ENCODE data around the gene IGFBP7.

Gene IGFBP7

DNA sequence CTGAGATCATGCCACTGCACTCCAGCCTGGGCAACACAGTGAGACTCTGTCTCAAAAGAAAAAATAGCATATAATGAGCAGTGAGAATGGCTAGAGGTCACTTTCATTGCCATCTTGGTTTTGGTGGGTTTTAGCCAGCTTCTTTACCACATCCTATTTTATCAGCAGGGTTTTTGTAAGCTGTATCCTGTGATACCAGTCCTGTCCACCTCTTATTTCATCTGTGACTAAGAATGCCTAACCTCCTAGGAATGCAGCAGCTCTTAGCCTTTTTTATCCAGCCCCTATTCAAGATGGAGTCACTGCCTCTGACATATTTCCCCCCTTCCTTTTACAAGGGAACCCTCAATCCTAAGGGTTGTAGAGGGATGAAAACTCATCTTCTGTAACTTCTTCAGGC is 26.1 kb upstream of the IGFBP7 start:
- in situ Hi-C loops (cut with HindIII; ENCODE audit: low pct_ligation_motif_present, low pct_unique_long_range_greater_than_20kb, low sequenced_read_pairs): no loop called here
- peak; percentile 15 for DNase-seq

- no peak for DNase-seq
- in situ Hi-C loops (cut with HindIII; ENCODE audit: low pct_ligation_motif_present, low pct_unique_long_range_greater_than_20kb, low sequenced_read_pairs): no loop called here
These were observed 22.6 kb upstream of the IGFBP7 start for GRCh38 chr4:57132743-57133137.

GRCh38 chr4:57131849-57132742 is 21.9 kb upstream of the IGFBP7 start:
- no peak for DNase-seq
- in situ Hi-C loops (cut with HindIII; ENCODE audit: low pct_ligation_motif_present, low pct_unique_long_range_greater_than_20kb, low sequenced_read_pairs): no loop called here

DNA sequence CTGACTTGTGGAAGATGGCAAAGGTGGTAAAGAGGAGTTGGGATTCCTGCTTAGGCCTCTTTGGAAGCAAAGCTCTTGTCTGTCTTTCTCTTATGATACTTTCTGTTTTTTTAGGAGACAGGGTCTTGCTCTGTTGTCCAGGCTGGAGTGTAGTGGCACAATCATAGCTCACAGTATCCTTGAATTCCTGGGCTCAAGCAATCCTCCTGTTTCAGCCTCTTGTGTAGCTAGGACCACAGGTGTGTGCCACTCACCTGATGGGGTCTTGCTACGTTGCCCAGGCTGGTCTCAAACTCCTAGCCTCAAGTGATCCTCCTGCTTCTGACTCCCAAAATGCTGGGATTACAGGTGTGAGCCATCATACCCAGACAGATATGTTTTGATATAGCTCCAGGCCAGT is 19.3 kb upstream of the IGFBP7 start:
- in situ Hi-C loops (cut with HindIII; ENCODE audit: low pct_ligation_motif_present, low pct_unique_long_range_greater_than_20kb, low sequenced_read_pairs): no loop called here
- DNase-seq: no peak

GRCh38 chr4:57127361-57127760 is 17.2 kb upstream of the IGFBP7 start:
- in situ Hi-C loops (cut with HindIII; ENCODE audit: low pct_ligation_motif_present, low pct_unique_long_range_greater_than_20kb, low sequenced_read_pairs): no loop called here
- DNase-seq: no peak

GRCh38 chr4:57125996-57126395 is 15.8 kb upstream of the IGFBP7 start:
- in situ Hi-C loops (cut with HindIII; ENCODE audit: low pct_ligation_motif_present, low pct_unique_long_range_greater_than_20kb, low sequenced_read_pairs): no loop called here
- no peak for DNase-seq

GRCh38 chr4:57124145-57124544 is 14.0 kb upstream of the IGFBP7 start:
- no peak for DNase-seq
- in situ Hi-C loops (cut with HindIII; ENCODE audit: low pct_ligation_motif_present, low pct_unique_long_range_greater_than_20kb, low sequenced_read_pairs): no loop called here

- in situ Hi-C loops (cut with HindIII; ENCODE audit: low pct_ligation_motif_present, low pct_unique_long_range_greater_than_20kb, low sequenced_read_pairs): no loop called here
- no peak for DNase-seq
These were observed 12.8 kb upstream of the IGFBP7 start for GRCh38 chr4:57122959-57123358.

GRCh38 chr4:57119054-57119651 is 9.0 kb upstream of the IGFBP7 start:
- DNase-seq: no peak
- in situ Hi-C loops (cut with HindIII; ENCODE audit: low pct_ligation_motif_present, low pct_unique_long_range_greater_than_20kb, low sequenced_read_pairs): no loop called here

- in situ Hi-C loops (cut with HindIII; ENCODE audit: low pct_ligation_motif_present, low pct_unique_long_range_greater_than_20kb, low sequenced_read_pairs): no loop called here
These were observed 7.3 kb upstream of the IGFBP7 start for GRCh38 chr4:57117491-57117890.

DNA sequence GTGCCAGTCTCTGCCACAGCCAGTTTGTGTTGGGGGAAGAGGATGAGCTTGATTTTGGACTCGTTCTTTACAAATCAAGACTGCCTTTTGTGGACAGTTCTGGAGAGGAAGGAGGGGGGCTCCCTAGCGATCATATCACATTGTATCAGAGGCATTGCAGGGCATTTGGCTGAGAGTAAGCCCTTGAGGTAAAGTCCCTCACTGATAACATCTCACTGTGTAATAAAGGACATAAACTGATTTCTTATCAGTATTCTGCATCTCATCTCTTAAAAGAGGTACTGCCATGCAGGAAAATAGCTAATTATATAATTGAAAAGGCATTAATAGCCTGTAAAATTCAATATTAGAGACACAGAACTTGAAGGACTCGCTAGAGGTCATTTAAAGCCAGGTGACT is 6.1 kb upstream of the IGFBP7 start:
- in situ Hi-C loops (cut with HindIII; ENCODE audit: low pct_ligation_motif_present, low pct_unique_long_range_greater_than_20kb, low sequenced_read_pairs): no loop called here
- no peak for DNase-seq

More at GRCh38 chr4:57117491-57117890, 7.3 kb upstream of the IGFBP7 start:
- no peak for DNase-seq

- DNase-seq: peak; percentile 45
- in situ Hi-C loops (cut with HindIII; ENCODE audit: low pct_ligation_motif_present, low pct_unique_long_range_greater_than_20kb, low sequenced_read_pairs): no loop called here
These were observed 4.8 kb upstream of the IGFBP7 start for GRCh38 chr4:57114973-57115372.

DNA sequence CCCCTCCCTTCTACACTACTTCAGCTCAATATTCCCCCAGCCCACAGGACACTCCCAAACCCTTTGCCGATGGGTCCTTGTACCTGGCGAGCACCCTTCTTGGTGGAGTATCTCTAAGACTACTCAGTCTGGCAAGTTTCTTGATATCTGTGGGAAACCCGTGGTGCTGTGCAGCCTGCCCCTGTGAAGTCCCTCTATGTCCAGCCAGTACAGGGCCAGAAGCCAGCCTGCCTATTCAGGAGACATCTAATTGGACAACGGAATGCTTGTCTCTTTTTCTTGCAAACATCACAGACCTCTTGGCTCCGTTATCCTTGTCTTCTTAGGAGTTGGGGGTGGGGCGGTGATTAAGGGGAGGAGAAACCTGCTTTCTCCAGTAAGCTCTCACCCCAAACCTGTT is 3.7 kb upstream of the IGFBP7 start:
- no peak for DNase-seq
- in situ Hi-C loops (cut with HindIII; ENCODE audit: low pct_ligation_motif_present, low pct_unique_long_range_greater_than_20kb, low sequenced_read_pairs): no loop called here

DNA sequence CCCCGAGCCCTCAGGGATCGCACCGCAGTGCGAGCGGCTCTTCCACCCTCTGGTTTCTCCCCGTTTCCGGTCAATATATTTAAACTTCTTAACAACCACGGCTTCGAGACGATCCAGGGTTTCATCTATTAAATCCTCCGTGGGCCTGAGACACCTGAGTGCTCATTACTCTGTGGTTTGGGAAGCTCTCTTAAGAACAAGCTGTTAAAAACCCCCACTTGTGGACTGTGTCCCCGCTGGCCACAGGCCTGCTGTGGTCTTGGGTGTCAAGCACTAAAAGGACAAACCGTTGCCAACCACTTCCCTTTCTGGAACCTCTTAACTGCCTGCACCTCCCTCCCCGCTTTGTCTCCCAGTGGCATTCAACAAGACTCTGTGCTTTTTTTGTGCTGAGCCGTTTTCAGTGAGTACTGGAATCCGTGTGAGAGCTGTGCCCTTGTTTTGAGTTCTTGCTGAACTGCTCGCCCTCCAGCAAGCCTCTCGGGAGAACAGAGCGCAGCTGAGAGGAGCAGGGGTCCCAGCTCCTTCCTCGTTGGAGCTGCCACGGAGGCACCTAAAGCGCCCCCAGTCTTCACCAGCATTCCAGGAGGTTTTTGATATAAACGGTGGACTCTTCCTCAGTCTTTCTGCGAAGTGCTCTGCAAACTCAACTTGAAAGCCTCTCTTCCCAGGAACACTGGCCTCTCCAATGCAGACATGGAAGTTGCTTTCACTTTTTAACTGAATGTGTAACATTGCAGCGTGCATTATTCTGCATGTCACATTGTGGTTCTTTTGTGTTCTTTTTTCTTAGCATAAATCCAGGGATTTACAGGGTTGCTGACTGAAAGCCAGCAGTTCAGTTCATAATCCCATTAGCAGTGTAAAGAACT is 691 bp upstream of the IGFBP7 start:
- peak; percentile 59 for DNase-seq
- in situ Hi-C loops (cut with HindIII; ENCODE audit: low pct_ligation_motif_present, low pct_unique_long_range_greater_than_20kb, low sequenced_read_pairs): no loop called here

DNA sequence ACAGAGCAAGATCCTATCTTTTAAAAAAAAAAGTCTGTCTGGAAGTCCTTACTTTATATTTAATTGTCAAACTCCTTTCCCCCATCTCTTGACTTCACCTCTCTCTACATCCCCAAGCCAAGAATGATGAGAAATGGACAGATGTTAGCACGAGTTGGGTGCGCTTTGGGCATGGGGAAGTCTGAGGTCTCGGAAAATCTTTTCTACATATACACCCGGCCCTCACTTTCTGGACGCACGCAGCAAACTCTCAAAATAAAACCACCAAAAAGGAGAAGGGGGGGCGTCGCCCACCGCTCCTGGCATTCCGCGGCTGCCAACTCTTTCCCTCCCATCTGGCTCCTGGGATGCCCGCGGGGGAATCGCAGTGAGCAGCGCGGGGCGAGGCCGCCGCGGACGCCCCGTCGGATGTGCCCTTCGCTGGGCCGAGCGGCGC is 756 bp downstream of the IGFBP7 start:
- peak; percentile 15 for DNase-seq
- in situ Hi-C loops (cut with HindIII; ENCODE audit: low pct_ligation_motif_present, low pct_unique_long_range_greater_than_20kb, low sequenced_read_pairs): no loop called here

DNA sequence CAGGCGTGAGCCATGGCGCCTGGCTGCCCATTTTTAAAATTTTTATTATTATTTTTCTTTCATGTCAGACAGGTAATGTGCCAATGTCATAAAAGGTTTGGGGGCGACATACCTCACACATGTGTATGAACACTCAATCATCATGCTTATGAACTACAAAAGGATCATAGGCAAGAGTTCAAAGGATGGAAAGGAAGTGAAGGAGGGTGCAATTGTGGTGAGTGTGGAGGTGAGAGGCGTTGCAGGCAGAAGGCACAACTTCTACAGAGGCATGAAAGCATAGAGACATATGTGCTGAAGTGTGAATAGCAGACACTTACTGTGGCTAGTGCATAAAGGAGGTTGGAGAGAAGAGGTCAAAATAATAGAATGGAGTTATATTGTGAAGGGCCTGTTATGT is 4.0 kb downstream of the IGFBP7 start:
- no peak for DNase-seq
- in situ Hi-C loops (cut with HindIII; ENCODE audit: low pct_ligation_motif_present, low pct_unique_long_range_greater_than_20kb, low sequenced_read_pairs): no loop called here

- no peak for DNase-seq
- in situ Hi-C loops (cut with HindIII; ENCODE audit: low pct_ligation_motif_present, low pct_unique_long_range_greater_than_20kb, low sequenced_read_pairs): no loop called here
These were observed 5.3 kb downstream of the IGFBP7 start for GRCh38 chr4:57104706-57105560.

DNA sequence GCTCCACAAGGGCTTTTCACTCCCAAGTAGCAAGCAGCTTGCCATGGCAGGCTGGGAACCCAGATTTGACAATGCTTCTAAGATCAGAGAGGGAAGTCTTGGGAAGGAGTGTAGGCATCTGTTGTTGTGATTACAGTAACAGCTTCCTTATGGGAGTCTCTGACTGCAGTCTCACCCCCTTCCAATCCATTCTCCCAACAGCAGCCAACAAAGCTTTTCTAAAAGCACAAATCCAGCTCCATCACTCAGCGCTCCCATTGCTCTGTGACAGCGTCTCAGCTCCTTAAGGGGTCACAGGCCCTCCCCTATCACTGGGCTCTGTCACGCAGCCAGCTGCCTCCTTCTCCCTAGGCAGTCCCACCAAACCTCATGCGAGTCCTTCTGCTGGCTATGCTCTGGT is 7.1 kb downstream of the IGFBP7 start:
- in situ Hi-C loops (cut with HindIII; ENCODE audit: low pct_ligation_motif_present, low pct_unique_long_range_greater_than_20kb, low sequenced_read_pairs): no loop called here
- no peak for DNase-seq

Data from ACHN (cell line).